GM23338 (cell line): Measurements from ENCODE around the gene KYNU. TPM values are rescaled to one million over a fixed set of nuclear protein-coding genes. Genes with fewer than 3 reads are reported as not detected.

Experiments
- ATAC-seq: fragments of 200-7000 bp; cut with Tn5 transposase; 3 replicates; pipeline ENCODE4 v1.9.1; 2020
- DNase-seq: peaks from one replicate; pipeline ENCODE4 v3.0.0-alpha.2; 2015; ENCODE audit warnings: low spot score
- H2AFZ ChIP-seq: fragments of 200-600 bp; sonication (generic); 2 replicates; pipeline ENCODE4 v1.8.0; 2016; ENCODE audit warnings: antibody characterized with exemption, mild to moderate bottlenecking, moderate library complexity
- H3F3A ChIP-seq: fragments of 200-600 bp; sonication (generic); replicated peaks from 2 replicates; pipeline ENCODE4 v1.8.0; 2017; ENCODE audit warnings: antibody characterized with exemption, mixed run types, low read depth
- H3K27ac ChIP-seq: fragments of 200-600 bp; sonication (generic); 2 replicates; pipeline ENCODE4 v1.6.1; 2016; ENCODE audit warnings: low read depth
- H3K27me3 ChIP-seq: fragments of 200-600 bp; sonication (generic); 2 replicates; pipeline ENCODE4 v1.8.0; 2016; ENCODE audit warnings: mild to moderate bottlenecking, mixed run types, moderate library complexity; ENCODE audit not compliant: insufficient read depth
- H3K36me3 ChIP-seq: fragments of 200-600 bp; sonication (generic); 2 replicates; pipeline ENCODE4 v1.8.0; 2016; ENCODE audit warnings: mild to moderate bottlenecking; ENCODE audit not compliant: insufficient read depth
- H3K4me1 ChIP-seq: fragments of 200-600 bp; sonication (generic); 2 replicates; pipeline ENCODE4 v1.8.0; 2016; ENCODE audit warnings: mild to moderate bottlenecking, moderate library complexity; ENCODE audit not compliant: insufficient read depth
- H3K4me2 ChIP-seq: fragments of 200-600 bp; sonication (generic); 2 replicates; pipeline ENCODE4 v1.7.1; 2017; ENCODE audit warnings: mixed run types
- H3K4me3 ChIP-seq: fragments of 200-600 bp; sonication (generic); 2 replicates; pipeline ENCODE4 v1.6.1; 2016; ENCODE audit warnings: mixed run types
- H3K79me2 ChIP-seq: fragments of 200-600 bp; sonication (generic); replicated peaks from 2 replicates; pipeline ENCODE4 v1.8.0; 2017; ENCODE audit warnings: mild to moderate bottlenecking; ENCODE audit not compliant: insufficient read depth
- H3K9me2 ChIP-seq: fragments of 200-600 bp; sonication (generic); 2 replicates; pipeline ENCODE4 v1.8.0; 2017; ENCODE audit not compliant: insufficient read depth
- H4K20me1 ChIP-seq: fragments of 200-600 bp; sonication (generic); replicated peaks from 2 replicates; pipeline ENCODE4 v1.8.0; 2017; ENCODE audit warnings: mild to moderate bottlenecking; ENCODE audit not compliant: insufficient read depth
- H3K27ac Mint-ChIP-seq: 2 replicates; pipeline ENCODE4 v1.8.0; 2020; ENCODE audit warnings: inconsistent platforms, mild to moderate bottlenecking, moderate library complexity, mixed read lengths
- H3K27me3 Mint-ChIP-seq: 3 replicates; pipeline ENCODE4 v1.8.0; 2022; ENCODE audit warnings: low read depth, mild to moderate bottlenecking, moderate library complexity, mixed read lengths, inconsistent platforms; ENCODE audit not compliant: insufficient read depth, poor library complexity
- H3K36me3 Mint-ChIP-seq: 3 replicates; pipeline ENCODE4 v1.8.0; 2021; ENCODE audit warnings: low read depth, mild to moderate bottlenecking, inconsistent platforms, moderate library complexity, mixed read lengths
- H3K4me1 Mint-ChIP-seq: 3 replicates; pipeline ENCODE4 v1.8.0; 2020; ENCODE audit warnings: mild to moderate bottlenecking, inconsistent platforms, mixed read lengths
- H3K4me3 Mint-ChIP-seq: 3 replicates; pipeline ENCODE4 v1.8.0; 2021; ENCODE audit warnings: moderate library complexity, mild to moderate bottlenecking, inconsistent platforms, mixed read lengths
- H3K9me3 Mint-ChIP-seq: 3 replicates; pipeline ENCODE4 v1.8.0; 2020; ENCODE audit warnings: moderate library complexity, mild to moderate bottlenecking, inconsistent platforms, mixed read lengths
- CREB1 ChIP-seq: fragments of 250-450 bp; sonication (Bioruptor Pico); IDR thresholded peaks from 2 replicates; pipeline ENCODE4 v1.5.0; 2020; ENCODE audit warnings: low read depth, mild to moderate bottlenecking, moderate library complexity
- EZH2phosphoT487 ChIP-seq: fragments of 200-600 bp; sonication (generic); IDR thresholded peaks from one replicate; pipeline ENCODE4 v1.8.1; 2018; ENCODE audit warnings: antibody characterized with exemption; ENCODE audit not compliant: unreplicated experiment
- NANOG ChIP-seq: IDR thresholded peaks from 2 replicates; pipeline ENCODE4 v1.6.1; 2016; ENCODE audit warnings: antibody characterized with exemption, borderline replicate concordance
- POLR2AphosphoS5 ChIP-seq: IDR thresholded peaks from 2 replicates; pipeline ENCODE4 v1.6.1; 2016; ENCODE audit warnings: antibody characterized with exemption, low read depth
- ZNF462 ChIP-seq: fragments of 250-450 bp; sonication (Bioruptor Pico); IDR thresholded peaks from 2 replicates; pipeline ENCODE4 v1.5.0; 2020; ENCODE audit warnings: mild to moderate bottlenecking, moderate library complexity
- polyA plus RNA-seq: library from polyadenylated mRNA; unstranded; fragments of >200 nt; fragmentation: Nextera tagmentation; extraction: Ambion mirVana; gene quantifications from 2 replicates; pipeline ENCODE4 v1.2.1, GENCODE V29; 2016
- total RNA-seq: library from RNA; depleted of rRNA; stranded (reverse); fragments of >200 nt; shearing (Covaris generic); gene quantifications from 2 replicates; pipeline ENCODE4 v1.2.3, GENCODE V29; 2014

The KYNU gene
- total and polyA plus RNA-seq, 2 experiments from 2014 or later, result 0.03 to 0.21 TPM

- Histone ChIP-seq H2AFZ (no peak overlapping the region), H3F3A (no peaks in the 10 kb centered on the region), H4K20me1 (no peaks in the 10 kb centered on the region), H3K27ac (no peak overlapping the region), H3K4me3 (no peak overlapping the region), H3K27me3 (no peaks in the 10 kb centered on the region), H3K36me3 (no peaks in the 10 kb centered on the region), H3K9me2 (peaks cover 5% of the 10 kb centered on the region), H3K79me2 (no peaks in the 10 kb centered on the region), H3K4me1 (no peaks in the 10 kb centered on the region), H3K4me2 (no peak overlapping the region)
- ATAC-seq (no peak), DNase-seq (no peak)
- H3K9me3 Mint-ChIP-seq, result peaks cover 18% of the 10 kb centered on the region
- H3K27me3 Mint-ChIP-seq, result no peaks in the 10 kb centered on the region
- no peak overlapping the region for H3K27ac Mint-ChIP-seq
- H3K4me3 Mint-ChIP-seq, result no peak overlapping the region
- no peaks in the 10 kb centered on the region; the same call in 2 of the 3 replicates for H3K4me1 Mint-ChIP-seq
- TF ChIP-seq NANOG (no peak), POLR2AphosphoS5 (no peak), ZNF462 (CRISPR knock-in tag) (no peak), EZH2phosphoT487 (no peak)
- peaks cover 18% of the 10 kb centered on the region; the same call in 2 of the 3 replicates for H3K36me3 Mint-ChIP-seq
Observed at GRCh38 chr2:142967060-142967459, 89.6 kb downstream of the KYNU start.

GRCh38 chr2:142973160-142973821 lies 95.8 kb downstream of the KYNU start:
- DNase-seq (no peak), ATAC-seq (no peak)
- Histone ChIP-seq H3F3A (no peaks in the 10 kb centered on the region), H3K36me3 (no peaks in the 10 kb centered on the region), H2AFZ (peak overlapping the region; percentile 80; the same call in 1 of the 2 replicates), H3K4me3 (no peak overlapping the region), H3K4me1 (peaks cover 26% of the 10 kb centered on the region), H3K27ac (peak overlapping the region; percentile 94), H3K4me2 (peak overlapping the region; percentile 50; the same call in 1 of the 2 replicates), H4K20me1 (no peaks in the 10 kb centered on the region), H3K79me2 (no peaks in the 10 kb centered on the region), H3K27me3 (no peaks in the 10 kb centered on the region), H3K9me2 (peaks cover 6% of the 10 kb centered on the region)
- TF ChIP-seq EZH2phosphoT487 (no peak), CREB1 (no peak)
- H3K27ac Mint-ChIP-seq, result peak overlapping the region; percentile 97
- peaks cover 19% of the 10 kb centered on the region for H3K36me3 Mint-ChIP-seq
- peaks cover 36% of the 10 kb centered on the region for H3K4me1 Mint-ChIP-seq
- H3K9me3 Mint-ChIP-seq, result peaks cover 7% of the 10 kb centered on the region; the same call in 2 of the 3 replicates
- H3K4me3 Mint-ChIP-seq, result no peak overlapping the region
- H3K27me3 Mint-ChIP-seq, result peaks cover 5% of the 10 kb centered on the region
